Measurements from ENCODE around the gene PAM16.

GRCh38 chr16:4365014-4365406, 13.9 kb upstream of the PAM16 start:
- no peak for TF ChIP-seq CTCF (IDR thresholded peaks at IDR 0.05)
- TF ChIP-seq EP300 (IDR thresholded peaks at IDR 0.05; ENCODE audit: low read depth) = no peak
- TF ChIP-seq POLR2A (IDR thresholded peaks at IDR 0.05) = no peak
- no peak for TF ChIP-seq POLR2AphosphoS5 (IDR thresholded peaks at IDR 0.05)
